PC-9 (cell line): ENCODE measurements around the gene RBM25. TPM values are rescaled to one million over a fixed set of nuclear protein-coding genes. Genes with fewer than 3 reads are reported as not detected.
"Not testable (repeated sequence)": the region's sequence is repeated elsewhere in the genome, so short reads cannot be mapped to it uniquely, and the experiment has no call there.

Source experiments
- BruUV-seq: library from RNA; stranded (reverse); fragments of 400-500 nt; replicated peaks from 2 replicates; lab custom pipeline; 2021; lab: Mats Ljungman, UMichigan
- CTCF ChIA-PET: fragments of 300-600 bp; sonication (Branson Sonifier 250); formaldehyde crosslinking; loops from one replicate; lab custom pipeline; 2022; ENCODE audit warnings: antibody characterized with exemption; lab: Charles Lee
- POLR2A ChIA-PET: fragments of 300-600 bp; sonication (Branson Sonifier 250); formaldehyde crosslinking; loops from one replicate; lab custom pipeline; 2022; ENCODE audit warnings: antibody characterized with exemption; ENCODE audit not compliant: unreplicated experiment; lab: Charles Lee
- DNase-seq, 2 experiments: peaks; one replicate each; pipeline versions ENCODE4 v3.0.0 to v3.0.0-alpha.2; 2015 to 2022; ENCODE audit warnings: mixed read lengths in 1 of 2
- H2AFZ ChIP-seq: fragments of 200-600 bp; sonication (generic); 2 replicates; pipeline ENCODE4 v1.8.1; 2017; ENCODE audit warnings: antibody characterized with exemption
- H3F3A ChIP-seq: fragments of 200-600 bp; sonication (generic); 2 replicates; pipeline ENCODE4 v1.8.1; 2017; ENCODE audit warnings: antibody characterized with exemption, mild to moderate bottlenecking, low read depth; ENCODE audit not compliant: insufficient read depth
- H3K27ac ChIP-seq: fragments of 200-600 bp; sonication (generic); 2 replicates; pipeline ENCODE4 v1.6.1; 2016; ENCODE audit warnings: mixed run types
- H3K27me3 ChIP-seq: fragments of 200-600 bp; sonication (generic); 2 replicates; pipeline ENCODE4 v1.6.1; 2016; ENCODE audit warnings: low read depth, mixed run types; ENCODE audit not compliant: insufficient read depth
- H3K36me3 ChIP-seq: fragments of 200-600 bp; sonication (generic); 2 replicates; pipeline ENCODE4 v1.6.1; 2016; ENCODE audit warnings: low read depth, mixed run types
- H3K4me1 ChIP-seq: fragments of 200-600 bp; sonication (generic); replicated peaks from 2 replicates; pipeline ENCODE4 v1.6.1; 2016; ENCODE audit warnings: mixed run types; ENCODE audit not compliant: insufficient read depth
- H3K4me2 ChIP-seq: fragments of 200-600 bp; sonication (generic); 2 replicates; pipeline ENCODE4 v1.6.1; 2017; ENCODE audit warnings: mixed run types
- H3K4me3 ChIP-seq: fragments of 200-600 bp; sonication (generic); 2 replicates; pipeline ENCODE4 v1.6.1; 2016; ENCODE audit warnings: mixed run types
- H3K79me2 ChIP-seq: fragments of 200-600 bp; sonication (generic); 2 replicates; pipeline ENCODE4 v1.6.1; 2017; ENCODE audit warnings: low read depth, mixed run types
- H3K9me2 ChIP-seq: fragments of 200-600 bp; sonication (generic); 2 replicates; pipeline ENCODE4 v1.8.1; 2017; ENCODE audit warnings: mild to moderate bottlenecking; ENCODE audit not compliant: insufficient read depth
- H3K9me3 ChIP-seq: fragments of 200-600 bp; sonication (generic); 2 replicates; pipeline ENCODE4 v1.8.1; 2016; ENCODE audit warnings: low read depth; ENCODE audit not compliant: insufficient read depth
- H4K20me1 ChIP-seq: fragments of 200-600 bp; sonication (generic); 2 replicates; pipeline ENCODE4 v1.8.1; 2017; ENCODE audit not compliant: insufficient read depth
- CTCF ChIP-seq: fragments of 200-600 bp; sonication (generic); conservative IDR thresholded peaks from 2 replicates; pipeline ENCODE4 v1.6.1; 2017; ENCODE audit warnings: mixed run types, antibody characterized with exemption, mild to moderate bottlenecking, moderate library complexity
- EZH2 ChIP-seq: fragments of 200-600 bp; sonication (generic); IDR thresholded peaks from 2 replicates; pipeline ENCODE4 v1.8.0; 2017; ENCODE audit warnings: antibody characterized with exemption, low read depth
- intact Hi-C: fragments of 100-400 bp; cut with micrococcal nuclease; formaldehyde crosslinking; loops from one replicate; pipeline ENCODE4 v1.10.0; 2022; ENCODE audit not compliant: unreplicated experiment
- total RNA-seq: library from RNA; stranded (reverse); gene quantifications from 2 replicates; pipeline ENCODE4 v1.2.3, GENCODE V29; 2021

RBM25 gene
- total RNA-seq, 1 experiment from 2014 or later = 68.9 TPM

GRCh38 chr14:73168274-73168673 lies 109.9 kb downstream of the RBM25 start:
- H3K27me3 ChIP-seq = no peaks in the 10 kb centered on the region
- TF ChIP-seq EZH2 (no peak), CTCF (no peak)
- H3K27ac ChIP-seq = no peak overlapping the region
- peaks cover 14% of the 10 kb centered on the region; the same call in 1 of the 2 replicates for H3F3A ChIP-seq
- H3K36me3 ChIP-seq = 0 out of 2 replicates have a peak, but pooled peaks cover under 1% of the 10 kb centered on the region
- H3K9me2 ChIP-seq = no peaks in the 10 kb centered on the region
- no peak overlapping the region for H2AFZ ChIP-seq
- CTCF ChIA-PET = no interaction called here
- POLR2A ChIA-PET = no interaction called here
- DNase-seq = no peak
- peaks cover 7% of the 10 kb centered on the region; the same call in 1 of the 2 replicates for H4K20me1 ChIP-seq
- H3K9me3 ChIP-seq = no peaks in the 10 kb centered on the region
- no TSS peak for BruUV-seq
- intact Hi-C loops = no loop called here
- H3K4me3 ChIP-seq = no peak overlapping the region
- H3K4me1 ChIP-seq = no peaks in the 10 kb centered on the region
- H3K79me2 ChIP-seq = no peaks in the 10 kb centered on the region
- no peak overlapping the region for H3K4me2 ChIP-seq

- H3K9me2 ChIP-seq = no peaks in the 10 kb centered on the region
- peaks cover 7% of the 10 kb centered on the region; the same call in 1 of the 2 replicates for H4K20me1 ChIP-seq
- no peaks in the 10 kb centered on the region for H3K9me3 ChIP-seq
- peaks cover 14% of the 10 kb centered on the region; the same call in 1 of the 2 replicates for H3F3A ChIP-seq
- no peak for DNase-seq
- H3K79me2 ChIP-seq = no peaks in the 10 kb centered on the region
- H3K4me3 ChIP-seq = no peak overlapping the region
- POLR2A ChIA-PET = no interaction called here
- H3K4me1 ChIP-seq = no peaks in the 10 kb centered on the region
- no peaks in the 10 kb centered on the region for H3K36me3 ChIP-seq
- CTCF ChIA-PET = no interaction called here
- H3K27ac ChIP-seq = no peak overlapping the region
- no peak for TF ChIP-seq EZH2
- no peak for TF ChIP-seq CTCF
- no TSS peak for BruUV-seq
- no peak overlapping the region for H3K4me2 ChIP-seq
- no peak overlapping the region for H2AFZ ChIP-seq
- H3K27me3 ChIP-seq = no peaks in the 10 kb centered on the region
- intact Hi-C loops = no loop called here
Observed at GRCh38 chr14:73168691-73169090, 110.4 kb downstream of the RBM25 start.

- CTCF ChIA-PET, H4K20me1 ChIP-seq, H3K79me2 ChIP-seq, DNase-seq, H3K4me3 ChIP-seq, H3K4me1 ChIP-seq, H3K36me3 ChIP-seq, H3K9me3 ChIP-seq, H3K9me2 ChIP-seq, H3K27ac ChIP-seq, BruUV-seq, H2AFZ ChIP-seq, H3K4me2 ChIP-seq, H3K27me3 ChIP-seq: not testable (repeated sequence)
- intact Hi-C loops = loop anchor here (5.0 to 10.0 kb wide), 2 partner anchors 115 to 552 kb away; no protein-coding TSS in a partner anchor
- peaks cover 14% of the 10 kb centered on the region; the same call in 1 of the 2 replicates for H3F3A ChIP-seq
- POLR2A ChIA-PET = interaction anchor here (0.7 kb wide), 1 partner anchor 257 kb away, joined by 3 read pairs; no protein-coding TSS in a partner anchor
Observed at GRCh38 chr14:73169855-73170254, 111.5 kb downstream of the RBM25 start.
